Common myeloid progenitor, CD34-positive (primary cell): ENCODE measurements around the gene DHX8. TPM values are rescaled to one million over a fixed set of nuclear protein-coding genes. Genes with fewer than 3 reads are reported as not detected.

Experiments
- CTCF ChIA-PET: fragments of 350-600 bp; sonication (Branson Sonifier 250); formaldehyde crosslinking; loops from one replicate; lab custom pipeline; 2021; ENCODE audit warnings: antibody characterized with exemption; lab: Charles Lee
- POLR2A ChIA-PET: fragments of 350-600 bp; sonication (Branson Sonifier 250); formaldehyde crosslinking; loops from one replicate; lab custom pipeline; 2021; ENCODE audit warnings: antibody characterized with exemption; lab: Charles Lee
- DNase-seq, 3 donors: peaks; one replicate each; pipeline versions ENCODE4 v3.0.0 to v3.0.0-alpha.2; 2013
- H3K27ac ChIP-seq, 2 experiments: 1 replicate in 1 of 2; 2 replicates in 1 of 2; pipeline ENCODE4 v1.7.0; 2013; ENCODE audit warnings: inconsistent platforms in 2 of 2, low read length in 2 of 2, mild to moderate bottlenecking in 2 of 2, low read depth in 1 of 2, moderate library complexity in 1 of 2; ENCODE audit not compliant: severe bottlenecking in 2 of 2, insufficient read depth in 1 of 2, poor library complexity in 1 of 2
- H3K27me3 ChIP-seq, 5 experiments: replicated peaks in 2 of 5; 1 replicate in 3 of 5; 2 replicates in 2 of 5; pipeline versions ENCODE4 v1.6.1 to v1.7.0; 2013; ENCODE audit warnings: low read length in 4 of 5, mild to moderate bottlenecking in 2 of 5, moderate library complexity in 2 of 5, inconsistent platforms in 1 of 5; ENCODE audit not compliant: insufficient read depth in 5 of 5, control insufficient read depth in 4 of 5
- H3K36me3 ChIP-seq, 4 experiments: 1 replicate in 2 of 4; 2 replicates in 2 of 4; pipeline versions ENCODE4 v1.6.1 to v1.7.0; 2013; ENCODE audit warnings: low read length in 3 of 4, control low read depth in 1 of 4, mild to moderate bottlenecking in 1 of 4; ENCODE audit not compliant: control insufficient read depth in 4 of 4, insufficient read depth in 4 of 4
- H3K4me1 ChIP-seq, 4 experiments: 1 replicate in 3 of 4; 2 replicates in 1 of 4; pipeline versions ENCODE4 v1.6.1 to v1.7.1; 2013; ENCODE audit warnings: low read length in 3 of 4, mild to moderate bottlenecking in 3 of 4, control low read depth in 1 of 4, inconsistent platforms in 1 of 4, moderate library complexity in 1 of 4; ENCODE audit not compliant: control insufficient read depth in 4 of 4, insufficient read depth in 4 of 4; ENCODE audit errors: control extremely low read depth in 1 of 4
- H3K4me3 ChIP-seq, 7 experiments: 1 replicate in 4 of 7; 2 replicates in 3 of 7; pipeline versions ENCODE4 v1.5.1 to v1.7.0; 2013; ENCODE audit warnings: mild to moderate bottlenecking in 7 of 7, low read length in 6 of 7, moderate library complexity in 6 of 7, inconsistent platforms in 2 of 7, low read depth in 2 of 7, control low read depth in 1 of 7; ENCODE audit not compliant: insufficient read depth in 4 of 7, control insufficient read depth in 1 of 7; ENCODE audit errors: extremely low read depth in 1 of 7
- H3K9me3 ChIP-seq, 5 experiments: 1 replicate in 4 of 5; 2 replicates in 1 of 5; pipeline versions ENCODE4 v1.6.1 to v1.7.1; 2013; ENCODE audit warnings: low read length in 4 of 5, mild to moderate bottlenecking in 2 of 5, inconsistent platforms in 1 of 5, low read depth in 1 of 5, moderate library complexity in 1 of 5; ENCODE audit not compliant: control insufficient read depth in 4 of 5, insufficient read depth in 2 of 5; ENCODE audit errors: control extremely low read depth in 1 of 5
- WGBS: methylation state at CpG from one replicate; pipeline ENCODE4 v1.1.5; 2013; ENCODE audit not compliant: insufficient coverage; 5-methylcytosine and 5-hydroxymethylcytosine counted together
- polyA plus RNA-seq: library from polyadenylated mRNA; unstranded; fragments of 120-200 nt; gene quantifications from one replicate; pipeline ENCODE4 v1.2.1, GENCODE V29; 2013

The DHX8 gene
- 19.4 TPM for polyA plus RNA-seq

- peaks cover 8 to 24% (median 11%) of the 10 kb centered on the region in 4 experiments for H3K4me1 ChIP-seq
- ChIA-PET POLR2A (interaction anchor here (0.8 to 2.3 kb wide), 8 partner anchors 85 to 168 kb away, joined by 4 to 26 read pairs (median 6); partner anchors contain the start of gene ARL4D), CTCF (interaction anchor here (0.5 to 5.1 kb wide), 23 partner anchors 12 to 442 kb away, joined by 3 to 80 read pairs (median 4); partner anchors contain the start of gene ARL4D)
- peak; percentile 97 to 99 (median 99) for DNase-seq
- H3K9me3 ChIP-seq: no peaks in the 10 kb centered on the region
- 0% methylated on average over 40 of the region's 51 CpGs for WGBS
- H3K27ac ChIP-seq: peak within 1 kb of the TSS; percentile 90
- H3K36me3 ChIP-seq: no peaks in the 10 kb centered on the region
- peak within 1 kb of the TSS; percentile 85 to 97 (median 96) for H3K4me3 ChIP-seq
- no peaks in the 10 kb centered on the region for H3K27me3 ChIP-seq
Observed at GRCh38 chr17:43483674-43484551, at the start of gene DHX8. DHX8 (plus strand) TSS chr17:43483975; CDS start chr17:43484038, 63 bp downstream.

- no peak overlapping the region for H3K27ac ChIP-seq
- no peak for DNase-seq
- no peak overlapping the region for H3K4me3 ChIP-seq
- POLR2A ChIA-PET: no interaction called here
- CTCF ChIA-PET: interaction anchor here (0.9 to 2.4 kb wide), 4 partner anchors 10 to 41 kb away, joined by 3 to 5 read pairs (median 4); no protein-coding TSS in a partner anchor
- H3K9me3 ChIP-seq: no peaks in the 10 kb centered on the region
- no peaks in the 10 kb centered on the region for H3K4me1 ChIP-seq
- H3K36me3 ChIP-seq: no peaks in the 10 kb centered on the region
- H3K27me3 ChIP-seq: peaks cover 0 to 5% (median 0%) of the 10 kb centered on the region in 5 experiments
- 100% methylated on average over 3 of the region's 4 CpGs for WGBS
Observed at GRCh38 chr17:43434902-43435319, 48.9 kb upstream of the DHX8 start.

- POLR2A ChIA-PET: interaction anchor here (0.6 kb wide), 1 partner anchor 11 kb away, joined by 3 read pairs; no protein-coding TSS in a partner anchor
- Histone ChIP-seq H3K4me1 (no peaks in the 10 kb centered on the region), H3K27me3 (peaks cover 0 to under 1% (median 0%) of the 10 kb centered on the region in 5 experiments), H3K9me3 (no peaks in the 10 kb centered on the region), H3K4me3 (no peak overlapping the region), H3K36me3 (no peaks in the 10 kb centered on the region), H3K27ac (no peak overlapping the region)
- WGBS: 100% methylated on average over 1 of the region's 1 CpG
- CTCF ChIA-PET: no interaction called here
- DNase-seq: no peak
Observed at GRCh38 chr17:43437756-43438155, 46.0 kb upstream of the DHX8 start.

GRCh38 chr17:43438626-43439025 is 45.1 kb upstream of the DHX8 start:
- Histone ChIP-seq H3K36me3 (no peaks in the 10 kb centered on the region), H3K9me3 (no peaks in the 10 kb centered on the region), H3K27me3 (peaks cover 0 to 1% (median 0%) of the 10 kb centered on the region in 5 experiments), H3K4me3 (no peak overlapping the region), H3K27ac (no peak overlapping the region), H3K4me1 (no peaks in the 10 kb centered on the region)
- no peak for DNase-seq
- CTCF ChIA-PET: no interaction called here
- WGBS: no CpG with 5 or more reads among the region's 5 CpGs
- POLR2A ChIA-PET: interaction anchor here (0.6 kb wide), 1 partner anchor 11 kb away, joined by 3 read pairs; no protein-coding TSS in a partner anchor

GRCh38 chr17:43439041-43439440 is 44.7 kb upstream of the DHX8 start:
- Histone ChIP-seq H3K4me1 (no peaks in the 10 kb centered on the region), H3K27me3 (peaks cover 0 to 1% (median 0%) of the 10 kb centered on the region in 5 experiments), H3K4me3 (no peak overlapping the region), H3K9me3 (no peaks in the 10 kb centered on the region), H3K36me3 (no peaks in the 10 kb centered on the region), H3K27ac (no peak overlapping the region)
- POLR2A ChIA-PET: no interaction called here
- 100% methylated on average over 1 of the region's 1 CpG for WGBS
- CTCF ChIA-PET: no interaction called here
- no peak for DNase-seq

GRCh38 chr17:43442711-43443110 is 41.1 kb upstream of the DHX8 start:
- Histone ChIP-seq H3K4me3 (no peak overlapping the region), H3K27ac (no peak overlapping the region), H3K4me1 (no peaks in the 10 kb centered on the region), H3K27me3 (peaks cover 0 to 1% (median 0%) of the 10 kb centered on the region in 5 experiments), H3K9me3 (no peaks in the 10 kb centered on the region), H3K36me3 (no peaks in the 10 kb centered on the region)
- WGBS: 75% methylated on average over 2 of the region's 2 CpGs
- DNase-seq: no peak
- ChIA-PET CTCF (interaction anchor here (0.9 to 2.7 kb wide), 2 partner anchors 49 to 316 kb away, joined by 3 to 5 read pairs; partner anchors contain the start of gene SOST), POLR2A (no interaction called here)
